HEK293 (cell line): ENCODE measurements around the gene LBX2.

Source experiments
- CTCF ChIA-PET: fragments of 350-600 bp; formaldehyde crosslinking; extraction: SDS; loops from one replicate; lab custom pipeline; 2021; ENCODE audit warnings: antibody characterized with exemption; lab: Yijun Ruan, JAX
- POLR2A ChIA-PET: fragments of 300-600 bp; formaldehyde crosslinking; extraction: SDS; loops from one replicate; lab custom pipeline; 2020; ENCODE audit warnings: antibody characterized with exemption, inconsistent platforms; lab: Yijun Ruan, JAX
- H3K27ac ChIP-seq: fragments of 200-500 bp; sonication (Bioruptor generic); 2 replicates; pipeline ENCODE4 v1.5.1; 2014; ENCODE audit warnings: low read depth, low read length, control low read depth, inconsistent platforms; ENCODE audit errors: extremely low read depth
- H3K36me3 ChIP-seq, 2 experiments: fragments of 200-500 bp in 1 of 2; sonication (Bioruptor generic) in 1 of 2; 1 replicate in 1 of 2; 2 replicates in 1 of 2; pipeline ENCODE4 v1.5.1; 2014 to 2017; ENCODE audit warnings: inconsistent platforms in 2 of 2, low read length in 2 of 2; ENCODE audit not compliant: control insufficient read depth in 2 of 2, insufficient read depth in 1 of 2
- H3K4me1 ChIP-seq: fragments of 200-500 bp; sonication (Bioruptor generic); 2 replicates; pipeline ENCODE4 v1.5.1; 2014; ENCODE audit warnings: mild to moderate bottlenecking, low read length, inconsistent platforms; ENCODE audit not compliant: control insufficient read depth, insufficient read depth
- H3K4me3 ChIP-seq: 2 replicates; pipeline ENCODE4 v1.5.1; 2011; ENCODE audit warnings: low read depth, mild to moderate bottlenecking, control low read depth, low read length, moderate library complexity
- H3K9me3 ChIP-seq: fragments of 200-500 bp; sonication (Bioruptor generic); 2 replicates; pipeline ENCODE4 v1.5.1; 2014; ENCODE audit warnings: low read depth, low read length, inconsistent platforms; ENCODE audit not compliant: control insufficient read depth, insufficient read depth
- BCL11B ChIP-seq: fragments of 450-650 bp; formaldehyde crosslinking; IDR thresholded peaks from 2 replicates; pipeline ENCODE4 v1.5.1; 2016; ENCODE audit warnings: low read depth, missing biosample characterization, missing genetic modification characterization
- CTCF ChIP-seq: fragments of 450-650 bp; formaldehyde crosslinking; IDR thresholded peaks from 2 replicates; pipeline ENCODE4 v1.5.1; 2016; ENCODE audit warnings: missing biosample characterization, missing genetic modification characterization
- GLIS2 ChIP-seq: fragments of 450-650 bp; formaldehyde crosslinking; IDR thresholded peaks from 2 replicates; pipeline ENCODE4 v1.5.1; 2016; ENCODE audit warnings: missing biosample characterization, missing genetic modification characterization
- HOXA7 ChIP-seq: sonication (generic); formaldehyde crosslinking; IDR thresholded peaks from 2 replicates; pipeline ENCODE4 v1.8.1; 2022; ENCODE audit warnings: missing genetic modification reagents, borderline replicate concordance
- HOXC10 ChIP-seq: sonication (generic); formaldehyde crosslinking; IDR thresholded peaks from 2 replicates; pipeline ENCODE4 v1.8.1; 2023; ENCODE audit warnings: mild to moderate bottlenecking, missing genetic modification reagents
- KLF1 ChIP-seq: fragments of 450-650 bp; formaldehyde crosslinking; IDR thresholded peaks from 2 replicates; pipeline ENCODE4 v1.5.1; 2016; ENCODE audit warnings: missing biosample characterization, missing genetic modification characterization
- SCRT2 ChIP-seq: fragments of 450-650 bp; formaldehyde crosslinking; IDR thresholded peaks from 2 replicates; pipeline ENCODE4 v1.5.1; 2016; ENCODE audit warnings: missing biosample characterization, missing genetic modification characterization
- SETDB1 ChIP-seq: IDR thresholded peaks from one replicate; pipeline ENCODE4 v1.6.1; 2017; ENCODE audit warnings: mild to moderate bottlenecking, low read length, moderate library complexity, mixed read lengths; ENCODE audit not compliant: insufficient read length
- SP7 ChIP-seq: fragments of 450-650 bp; formaldehyde crosslinking; IDR thresholded peaks from 2 replicates; pipeline ENCODE4 v1.5.1; 2016; ENCODE audit warnings: missing biosample characterization, missing genetic modification characterization
- ZBTB44 ChIP-seq: fragments of 450-650 bp; IDR thresholded peaks from 2 replicates; pipeline ENCODE4 v1.5.1; 2018; ENCODE audit warnings: missing biosample characterization, mild to moderate bottlenecking, missing genetic modification characterization
- ZFHX2 ChIP-seq: fragments of 450-650 bp; formaldehyde crosslinking; conservative IDR thresholded peaks from 2 replicates; pipeline ENCODE4 v1.5.1; 2016; ENCODE audit warnings: missing biosample characterization, missing genetic modification characterization
- ZFP3 ChIP-seq: fragments of 450-650 bp; formaldehyde crosslinking; IDR thresholded peaks from 2 replicates; pipeline ENCODE4 v1.5.1; 2016; ENCODE audit warnings: low read depth, missing biosample characterization, missing genetic modification characterization
- ZFP37 ChIP-seq: fragments of 450-650 bp; formaldehyde crosslinking; IDR thresholded peaks from 2 replicates; pipeline ENCODE4 v1.5.1; 2016; ENCODE audit warnings: missing biosample characterization, missing genetic modification characterization
- ZFP41 ChIP-seq: fragments of 450-650 bp; formaldehyde crosslinking; IDR thresholded peaks from 2 replicates; pipeline ENCODE4 v1.5.1; 2016; ENCODE audit warnings: missing biosample characterization, missing genetic modification characterization, borderline replicate concordance
- ZNF112 ChIP-seq: fragments of 450-650 bp; formaldehyde crosslinking; IDR thresholded peaks from 2 replicates; pipeline ENCODE4 v1.5.0; 2017; ENCODE audit warnings: missing biosample characterization, missing genetic modification characterization
- ZNF138 ChIP-seq: fragments of 450-650 bp; formaldehyde crosslinking; IDR thresholded peaks from 2 replicates; pipeline ENCODE4 v1.5.1; 2016; ENCODE audit warnings: missing biosample characterization, missing genetic modification characterization, borderline replicate concordance
- ZNF2 ChIP-seq: fragments of 450-650 bp; formaldehyde crosslinking; IDR thresholded peaks from 2 replicates; pipeline ENCODE4 v1.5.1; 2016; ENCODE audit warnings: missing biosample characterization, missing genetic modification characterization
- ZNF398 ChIP-seq: fragments of 450-650 bp; formaldehyde crosslinking; IDR thresholded peaks from 2 replicates; pipeline ENCODE4 v1.5.1; 2017; ENCODE audit warnings: missing biosample characterization, missing genetic modification characterization
- ZNF510 ChIP-seq: fragments of 450-650 bp; formaldehyde crosslinking; IDR thresholded peaks from 2 replicates; pipeline ENCODE4 v1.5.1; 2018; ENCODE audit warnings: mild to moderate bottlenecking, missing genetic modification characterization, missing biosample characterization; ENCODE audit not compliant: insufficient replicate concordance
- ZNF518A ChIP-seq: fragments of 450-650 bp; formaldehyde crosslinking; conservative IDR thresholded peaks from 2 replicates; pipeline ENCODE4 v1.5.1; 2016; ENCODE audit warnings: low read depth, missing biosample characterization, missing genetic modification characterization
- ZNF544 ChIP-seq: fragments of 450-650 bp; formaldehyde crosslinking; IDR thresholded peaks from 2 replicates; pipeline ENCODE4 v1.5.0; 2017; ENCODE audit warnings: missing biosample characterization, missing genetic modification characterization
- ZNF571 ChIP-seq: fragments of 450-650 bp; formaldehyde crosslinking; IDR thresholded peaks from 2 replicates; pipeline ENCODE4 v1.5.0; 2017; ENCODE audit warnings: missing biosample characterization, missing genetic modification characterization
- ZNF623 ChIP-seq: fragments of 450-650 bp; formaldehyde crosslinking; IDR thresholded peaks from 2 replicates; pipeline ENCODE4 v1.5.1; 2016; ENCODE audit warnings: missing biosample characterization, missing genetic modification characterization
- ZNF677 ChIP-seq: fragments of 450-650 bp; IDR thresholded peaks from 2 replicates; pipeline ENCODE4 v1.5.0; 2018; ENCODE audit warnings: missing biosample characterization, mild to moderate bottlenecking, missing genetic modification characterization, moderate library complexity
- ZSCAN16 ChIP-seq: fragments of 450-650 bp; formaldehyde crosslinking; IDR thresholded peaks from 2 replicates; pipeline ENCODE4 v1.5.1; 2016; ENCODE audit warnings: missing biosample characterization, missing genetic modification characterization
- ZSCAN4 ChIP-seq: fragments of 450-650 bp; formaldehyde crosslinking; IDR thresholded peaks from 2 replicates; pipeline ENCODE4 v1.5.1; 2017; ENCODE audit warnings: missing biosample characterization, missing genetic modification characterization

LBX2 gene

GRCh38 chr2:74528600-74529356 lies 29.4 kb upstream of the LBX2 start:
- peak overlapping the region; percentile 57 for H3K4me3 ChIP-seq
- no peaks in the 10 kb centered on the region for H3K9me3 ChIP-seq
- peaks cover 7 to 66% of the 10 kb centered on the region in 2 experiments; a peak in 1 of 3 replicates for H3K36me3 ChIP-seq
- POLR2A ChIA-PET, result interaction anchor here (0.6 to 2.4 kb wide), 12 partner anchors 8 to 77 kb away, joined by 3 to 18 read pairs (median 7); partner anchors contain the start of genes CCDC142, MRPL53, PCGF1 and TTC31
- H3K4me1 ChIP-seq, result no peaks in the 10 kb centered on the region; the same call in 1 of the 2 replicates
- H3K27ac ChIP-seq, result peak overlapping the region; percentile 72
- CTCF ChIA-PET, result interaction anchor here (0.6 to 1.5 kb wide), 7 partner anchors 9 to 60 kb away, joined by 3 to 11 read pairs (median 3); partner anchors contain the start of genes CCDC142 and TTC31
- TF ChIP-seq SCRT2, result peak; percentile 95
- TF ChIP-seq GLIS2, result 0 out of 2 replicates have a peak, but pooled peaks have one; percentile 18
- no peak for TF ChIP-seq ZNF398 (tag by site-specific recombination)
- TF ChIP-seq SETDB1, result no peak
- no peak for TF ChIP-seq ZNF510 (tag by site-specific recombination)
- TF ChIP-seq ZNF571 (tag by site-specific recombination), result no peak
- TF ChIP-seq ZBTB44 (tag by site-specific recombination), result no peak
- no peak for TF ChIP-seq ZNF112
- no peak for TF ChIP-seq SP7 (tag by site-specific recombination)
- no peak for TF ChIP-seq ZNF2 (tag by site-specific recombination)
- no peak for TF ChIP-seq ZNF544 (tag by site-specific recombination)
- TF ChIP-seq ZNF138 (tag by site-specific recombination), result no peak
- no peak for TF ChIP-seq ZNF518A (tag by site-specific recombination)
- TF ChIP-seq ZNF623 (tag by site-specific recombination), result no peak
- no peak for TF ChIP-seq BCL11B
- no peak for TF ChIP-seq HOXA7 (CRISPR knock-in tag)
- no peak for TF ChIP-seq ZSCAN16 (tag by site-specific recombination)
- no peak for TF ChIP-seq CTCF (tag by site-specific recombination)
- no peak for TF ChIP-seq KLF1 (tag by site-specific recombination)
- no peak for TF ChIP-seq ZFP41 (tag by site-specific recombination)
- TF ChIP-seq ZFHX2, result no peak
- TF ChIP-seq HOXC10, result 0 out of 2 replicates have a peak, but pooled peaks have one; percentile 31
- no peak for TF ChIP-seq ZFP37
- no peak for TF ChIP-seq ZNF677
- no peak for TF ChIP-seq ZSCAN4
- no peak for TF ChIP-seq ZFP3 (tag by site-specific recombination)
